HG02610 (cell line): ENCODE data around the gene MGRN1.

Source experiments
- ATAC-seq: cut with Tn5 transposase; IDR thresholded peaks from one replicate; pipeline ENCODE4 v1.9.1; 2021; ENCODE audit warnings: mild to moderate bottlenecking, moderate library complexity; ENCODE audit not compliant: unreplicated experiment

MGRN1 gene

GRCh38 chr16:4603624-4604170 lies 20.9 kb upstream of the MGRN1 start:
- no peak for ATAC-seq

GRCh38 chr16:4604401-4604800 lies 20.2 kb upstream of the MGRN1 start:
- ATAC-seq = no peak

DNA sequence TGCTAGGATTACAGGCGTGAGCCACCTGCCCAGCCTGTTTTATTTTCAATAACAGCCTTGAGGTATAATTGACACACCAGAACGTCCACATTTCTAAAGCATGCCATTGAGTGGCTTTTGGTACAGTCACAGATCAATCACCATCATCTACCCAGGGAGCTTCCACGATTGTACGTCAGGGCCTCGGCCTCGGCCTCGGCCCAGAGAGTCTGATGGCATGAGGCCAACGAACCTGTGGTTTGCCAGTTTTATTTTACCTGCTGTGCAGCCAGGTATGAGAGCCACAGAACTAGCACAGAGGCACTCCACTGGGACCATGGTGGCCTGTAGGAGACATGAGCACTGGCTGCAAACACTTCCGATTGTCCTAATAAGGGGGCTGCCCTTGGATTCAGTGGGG lies 18.3 kb upstream of the MGRN1 start:
- ATAC-seq = no peak

DNA sequence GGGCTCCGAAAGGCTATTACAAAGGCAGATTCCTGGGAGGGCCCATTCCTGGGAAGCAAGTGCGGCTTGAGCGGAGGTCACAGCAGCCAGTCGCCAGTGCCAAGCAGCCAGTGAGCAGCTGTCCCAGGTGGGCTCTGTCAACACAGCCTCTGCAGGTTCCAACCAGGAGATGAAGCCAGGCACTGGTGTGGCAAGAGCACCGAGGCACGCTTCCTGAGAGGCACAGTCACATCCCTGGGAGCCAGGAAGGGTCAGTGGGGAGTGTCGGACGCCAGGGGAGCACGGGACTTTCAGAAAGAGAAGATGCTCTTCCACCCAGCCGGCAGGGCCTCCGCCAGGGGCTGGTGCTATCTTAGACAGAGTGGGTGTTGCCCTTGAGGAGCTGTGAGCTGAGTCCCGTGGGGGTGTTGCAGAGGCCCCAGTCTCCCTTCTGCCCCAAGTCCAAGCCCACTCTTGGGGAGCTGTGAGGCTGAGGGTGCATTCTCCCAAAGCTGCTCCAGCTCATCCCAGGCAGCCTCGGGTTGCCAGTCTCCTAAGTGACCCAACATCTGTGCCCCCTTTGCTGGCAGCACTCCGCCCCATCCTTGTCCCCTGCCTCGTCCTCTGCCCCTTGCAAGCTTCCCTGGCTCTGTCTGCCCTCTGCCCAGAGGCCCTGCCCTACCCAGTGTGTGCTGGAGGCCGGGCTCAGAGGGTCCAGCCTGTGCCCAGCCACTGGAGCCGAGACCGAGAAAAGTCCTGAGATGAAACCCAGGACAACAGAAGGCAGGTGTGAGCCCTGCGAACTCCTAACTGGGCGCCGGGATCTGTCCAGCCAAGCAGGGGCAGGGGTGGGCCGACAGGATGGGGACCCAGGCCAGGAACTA lies 16.6 kb upstream of the MGRN1 start:
- no peak for ATAC-seq

- ATAC-seq = no peak
These were observed 16.0 kb upstream of the MGRN1 start for GRCh38 chr16:4608704-4608980.

DNA sequence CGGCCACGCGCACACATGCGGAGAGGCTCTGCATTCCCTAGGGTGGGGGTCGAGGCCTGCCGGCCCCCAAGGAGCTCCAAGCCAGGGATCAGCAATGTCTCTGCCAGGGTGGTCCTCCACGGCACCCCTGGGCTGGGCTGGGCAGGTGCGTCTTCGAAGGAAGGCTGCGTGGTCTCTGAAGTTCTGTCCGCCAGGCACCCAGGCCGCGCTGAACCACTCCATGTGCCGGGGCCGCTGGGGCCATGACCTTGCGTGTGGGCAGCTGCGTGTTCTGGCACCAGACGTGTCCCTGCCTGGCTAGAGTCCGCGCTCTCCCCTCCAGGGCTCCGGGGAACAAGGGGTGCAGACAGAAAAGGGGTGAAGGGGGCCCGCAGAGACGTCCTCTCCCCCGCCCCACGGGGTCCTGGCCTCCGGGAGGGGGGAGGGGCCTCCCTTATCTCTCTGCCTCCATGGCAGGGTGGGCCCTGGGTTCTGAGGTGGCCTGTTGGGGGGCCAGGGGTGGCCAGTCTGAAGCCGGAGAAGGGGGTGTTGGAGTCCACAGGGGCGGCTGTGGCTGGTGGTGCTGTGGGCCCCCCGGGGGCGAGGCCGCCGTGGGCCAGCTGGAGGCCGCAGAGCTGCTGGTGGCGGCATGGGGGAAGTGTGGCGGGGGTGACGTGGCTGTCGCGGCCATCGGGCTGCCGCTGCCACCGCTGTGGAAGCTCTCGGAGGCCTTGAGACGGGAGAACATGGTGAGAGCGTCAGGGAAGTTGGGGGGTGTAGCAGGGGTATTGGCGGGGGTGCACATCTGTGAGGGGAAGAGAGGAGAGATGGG lies 15.2 kb upstream of the MGRN1 start:
- no peak for ATAC-seq

DNA sequence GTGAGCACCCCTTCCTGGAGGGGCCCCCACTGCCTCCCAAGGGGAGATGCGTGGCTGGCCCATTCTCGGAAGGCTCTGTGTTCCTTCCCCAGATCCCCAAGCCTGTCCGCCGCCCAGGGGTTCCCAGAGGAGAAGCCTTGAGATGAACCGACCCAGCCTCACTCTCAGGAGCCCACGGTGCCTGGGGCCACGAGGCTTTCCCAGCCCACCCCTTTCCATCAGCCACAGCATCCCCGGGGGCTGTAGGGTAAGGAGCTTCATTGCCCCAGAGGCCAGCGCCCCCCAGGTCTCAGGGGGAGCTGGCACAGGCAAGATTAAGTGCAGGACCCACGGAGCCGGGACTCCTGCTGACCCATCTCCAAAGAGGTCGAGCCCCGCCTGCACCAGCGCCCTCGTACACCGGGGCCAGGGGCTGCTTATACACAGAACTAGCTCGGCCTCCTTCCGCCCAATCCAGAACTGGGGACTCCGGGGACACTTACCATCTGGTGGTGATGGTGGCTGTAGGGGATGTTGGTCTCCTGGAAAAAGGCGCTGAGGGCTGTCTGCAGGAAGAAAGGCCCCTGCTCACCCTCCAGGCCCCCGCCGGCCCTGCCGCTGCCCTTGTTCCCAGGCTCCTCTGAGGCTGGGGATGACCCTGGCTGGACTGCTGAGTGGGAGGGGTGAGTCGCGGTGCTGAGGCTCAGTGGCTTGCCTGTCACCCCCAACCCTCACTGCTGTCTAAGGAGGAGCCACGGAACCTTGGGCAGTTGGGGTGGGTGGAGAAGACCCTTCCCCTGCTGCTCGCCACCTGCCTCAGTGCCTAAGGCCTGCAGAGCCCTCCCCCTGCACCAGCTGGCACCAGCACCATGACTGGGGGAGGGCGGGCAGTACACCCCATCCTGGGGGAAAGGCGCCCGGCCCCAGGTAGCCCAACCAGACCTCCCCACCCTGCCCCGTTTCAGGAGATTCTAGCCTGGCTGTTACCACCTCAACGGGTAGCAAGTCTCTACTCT lies 14.3 kb upstream of the MGRN1 start:
- no peak for ATAC-seq

- ATAC-seq = no peak
These were observed 13.1 kb upstream of the MGRN1 start for GRCh38 chr16:4611337-4612021.

DNA sequence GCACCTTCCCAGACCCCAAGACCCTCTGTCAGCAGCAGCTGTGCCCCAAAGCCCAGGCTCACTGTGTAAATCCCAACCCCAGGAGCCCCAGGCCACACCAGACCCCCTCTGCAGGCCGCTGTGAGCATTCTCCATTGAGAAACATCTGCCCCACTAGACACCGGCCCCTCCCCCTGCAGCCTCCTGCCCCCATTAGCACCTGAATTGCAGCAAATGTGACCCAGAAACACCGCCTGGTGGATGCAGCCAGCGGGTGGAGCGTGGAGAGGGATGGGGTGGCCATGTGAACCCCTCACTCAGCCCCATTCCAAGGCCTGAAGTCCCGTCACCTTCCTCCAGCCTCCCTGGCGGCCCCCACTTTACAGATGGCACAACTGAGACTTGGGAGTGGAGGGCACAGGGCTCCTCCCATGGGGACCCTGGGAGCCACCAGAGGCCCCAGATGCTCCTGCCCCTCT lies 12.1 kb upstream of the MGRN1 start:
- no peak for ATAC-seq

- ATAC-seq = no peak
These were observed 11.5 kb upstream of the MGRN1 start for GRCh38 chr16:4612977-4613635.

GRCh38 chr16:4613636-4614570 lies 10.7 kb upstream of the MGRN1 start:
- ATAC-seq = no peak

DNA sequence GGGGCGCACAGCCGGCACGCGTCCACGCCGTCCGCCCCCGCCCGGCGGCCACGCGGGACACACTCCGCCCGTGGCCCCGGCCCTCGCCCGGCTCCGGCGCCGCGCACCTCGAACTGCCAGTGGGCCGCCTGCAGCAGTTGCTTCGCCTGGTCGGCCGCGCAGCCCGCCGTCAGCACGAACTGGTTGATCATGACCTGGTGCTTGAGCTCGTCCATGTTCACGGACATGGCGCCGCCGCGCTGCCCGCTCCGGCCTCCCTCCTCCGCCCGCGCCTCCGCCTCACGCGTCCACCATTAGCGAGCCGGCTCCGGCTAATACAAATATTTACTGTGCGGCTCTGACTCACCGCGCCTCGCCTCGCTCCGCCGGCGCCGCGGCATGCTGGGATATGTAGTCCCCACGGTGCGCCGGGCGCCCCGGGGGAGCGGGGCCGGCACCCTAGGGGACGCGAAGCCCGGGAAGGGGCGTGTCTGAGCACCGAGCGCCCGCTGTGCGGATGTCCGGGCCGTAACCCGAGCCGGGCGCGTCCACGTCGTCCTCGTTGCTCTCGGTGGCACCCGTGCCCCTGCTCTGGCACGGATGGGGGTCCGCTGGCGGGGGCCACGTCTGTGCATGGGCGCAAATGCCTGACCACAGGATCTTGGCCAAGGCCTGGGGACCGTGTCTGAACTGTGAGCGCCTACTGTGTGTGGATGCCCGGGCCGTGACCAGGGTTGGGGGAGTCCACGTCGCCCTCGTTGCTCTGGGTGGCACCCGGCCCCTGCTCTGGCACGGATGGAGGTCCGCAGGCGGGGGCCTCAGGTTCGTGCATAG lies 9.8 kb upstream of the MGRN1 start, which contains the start of gene UBALD1:
Gene UBALD1, minus strand, starts transcription at position 318 of the 813 bp plus-strand sequence. Its CDS starts 91 bp downstream, at position 227.
- ATAC-seq = peak; percentile 61

DNA sequence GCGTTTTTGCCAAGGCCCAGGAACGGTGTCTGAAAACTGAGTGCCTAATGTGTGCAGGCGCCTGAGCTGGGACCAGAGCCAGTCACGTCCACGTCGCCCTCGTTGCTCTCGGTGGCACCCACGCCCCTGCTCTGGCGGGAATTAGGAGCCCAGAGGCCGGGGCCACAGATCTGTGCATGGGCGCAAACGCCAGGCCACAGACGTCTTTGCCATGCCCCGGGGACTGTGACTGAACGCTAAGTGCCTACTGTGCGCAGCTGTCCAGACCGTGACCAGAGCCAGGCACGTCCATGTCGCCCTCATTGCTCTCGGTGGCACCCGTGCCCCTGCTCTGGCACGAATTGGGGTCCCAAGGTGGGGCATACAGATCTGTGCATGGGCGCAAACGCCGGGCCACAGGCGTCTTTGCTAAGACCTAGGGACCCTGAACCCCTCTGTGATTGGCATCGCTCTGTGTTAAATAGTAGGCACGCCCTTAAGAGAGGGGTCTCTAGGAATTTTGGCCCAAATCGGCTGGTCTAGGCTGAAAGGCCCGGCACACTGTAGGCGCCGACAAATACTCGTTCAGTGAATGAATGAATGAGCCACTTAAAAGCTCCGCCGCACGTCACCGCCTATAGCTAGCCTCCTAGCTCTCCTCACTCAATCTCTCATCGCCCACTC lies 9.1 kb upstream of the MGRN1 start:
- ATAC-seq = no peak

DNA sequence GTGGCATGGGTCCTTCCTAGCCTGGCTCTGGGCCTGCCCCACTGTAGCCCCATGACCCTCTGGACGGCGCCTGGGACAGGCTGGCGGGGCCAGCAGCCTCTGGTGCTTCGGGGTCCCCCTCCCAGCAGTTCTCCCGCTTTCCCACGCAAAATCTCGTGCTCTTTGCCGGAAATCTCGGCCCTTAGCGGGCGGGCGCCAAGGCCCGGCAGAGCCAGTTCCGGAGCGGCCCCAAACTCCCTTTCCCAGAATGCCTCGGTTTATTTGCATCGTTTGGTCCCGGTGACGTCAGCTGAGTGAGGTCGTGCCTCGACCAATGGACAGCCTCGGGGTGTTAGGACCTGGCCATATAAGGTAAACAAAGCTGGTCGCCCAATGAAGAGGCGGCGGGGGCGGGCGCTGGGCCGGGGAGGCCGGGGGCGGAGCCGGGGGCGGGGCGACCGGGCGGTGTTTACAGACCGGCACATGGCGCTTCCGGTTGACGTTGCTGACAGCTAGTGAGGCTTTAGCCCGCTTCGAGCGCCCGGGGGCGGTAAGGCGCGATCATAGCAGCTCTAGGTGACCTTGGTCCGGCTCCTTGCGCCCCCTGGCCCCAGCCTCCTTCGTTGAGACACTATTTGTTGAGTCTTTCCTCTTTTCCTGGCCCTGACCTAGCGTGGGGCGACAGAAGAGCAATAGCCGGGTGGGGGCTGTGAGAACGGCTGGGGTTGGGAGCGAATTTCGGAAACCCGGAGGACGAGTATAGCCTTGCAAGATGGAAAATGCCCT lies 8.4 kb upstream of the MGRN1 start:
- peak; percentile 81 for ATAC-seq

GRCh38 chr16:4617880-4618279 lies 6.7 kb upstream of the MGRN1 start:
- no peak for ATAC-seq
